Karpas-422 (cell line): ENCODE data around the gene SMIM26. TPM values are rescaled to one million over a fixed set of nuclear protein-coding genes. Genes with fewer than 3 reads are reported as not detected.

Experiments
- DNase-seq: peaks from one replicate; pipeline ENCODE4 v3.0.0-alpha.2; 2015
- H2AFZ ChIP-seq: fragments of 200-600 bp; sonication (generic); 2 replicates; pipeline ENCODE4 v1.6.1; 2014; ENCODE audit warnings: antibody characterized with exemption, low read length, mixed read lengths
- H3K27ac ChIP-seq: fragments of 200-600 bp; sonication (generic); 2 replicates; pipeline ENCODE4 v1.5.1; 2014; ENCODE audit warnings: mild to moderate bottlenecking, low read length, moderate library complexity
- H3K27me3 ChIP-seq: fragments of 200-600 bp; sonication (generic); 2 replicates; pipeline ENCODE4 v1.6.1; 2014; ENCODE audit warnings: low read length, mixed read lengths
- H3K36me3 ChIP-seq: fragments of 200-600 bp; sonication (generic); 2 replicates; pipeline ENCODE4 v1.6.1; 2014; ENCODE audit warnings: low read length, mixed read lengths; ENCODE audit not compliant: insufficient read depth
- H3K4me1 ChIP-seq: fragments of 200-600 bp; sonication (generic); 2 replicates; pipeline ENCODE4 v1.6.1; 2014; ENCODE audit warnings: mild to moderate bottlenecking, low read length, mixed read lengths
- H3K4me2 ChIP-seq: fragments of 200-600 bp; sonication (generic); 2 replicates; pipeline ENCODE4 v1.6.1; 2014; ENCODE audit warnings: low read length, low read depth, mild to moderate bottlenecking; ENCODE audit not compliant: poor library complexity, severe bottlenecking
- H3K4me3 ChIP-seq: fragments of 200-600 bp; sonication (generic); 2 replicates; pipeline ENCODE4 v1.5.1; 2014; ENCODE audit warnings: mild to moderate bottlenecking, antibody characterized with exemption, low read length, mixed read lengths
- H3K79me2 ChIP-seq: fragments of 200-600 bp; sonication (generic); 2 replicates; pipeline ENCODE4 v1.6.1; 2014; ENCODE audit warnings: mild to moderate bottlenecking, low read length, mixed read lengths
- H3K9ac ChIP-seq: fragments of 200-600 bp; sonication (generic); 2 replicates; pipeline ENCODE4 v1.6.0; 2014; ENCODE audit warnings: low read length
- H3K9me2 ChIP-seq: fragments of 200-600 bp; sonication (generic), shearing (Covaris generic); replicated peaks from 2 replicates; pipeline ENCODE4 v1.6.0; 2014; ENCODE audit warnings: mild to moderate bottlenecking, low read length, moderate library complexity; ENCODE audit not compliant: insufficient read depth
- H3K9me3 ChIP-seq: fragments of 300-700, 200-600 bp; sonication (generic); 2 replicates; pipeline ENCODE4 v1.6.1; 2014; ENCODE audit warnings: low read length, mixed read lengths
- H4K20me1 ChIP-seq: fragments of 200-600 bp; sonication (generic); 2 replicates; pipeline ENCODE4 v1.6.1; 2014; ENCODE audit warnings: mild to moderate bottlenecking, antibody characterized with exemption, low read length, low read depth; ENCODE audit not compliant: insufficient read depth
- small RNA-seq: library from RNA; depleted of rRNA; stranded (forward); fragments of <200 nt; gene quantifications from one replicate; pipeline ENCODE3, GENCODE V24; 2014
- total RNA-seq: library from RNA; depleted of rRNA; stranded (reverse); fragments of >200 nt; shearing (Covaris generic); gene quantifications from 2 replicates; pipeline ENCODE4 v1.2.3, GENCODE V29; 2014; ENCODE audit warnings: low replicate concordance; rRNA removed

SMIM26 gene
- total RNA-seq, 1 experiment from 2014 or later, result 268 TPM

- no peaks in the 10 kb centered on the region for H3K27me3 ChIP-seq
- H2AFZ ChIP-seq, result no peak overlapping the region
- no peaks in the 10 kb centered on the region for H3K9me2 ChIP-seq
- H3K36me3 ChIP-seq, result no peaks in the 10 kb centered on the region; the same call in 1 of the 2 replicates
- no peak overlapping the region for H3K4me2 ChIP-seq
- H3K4me1 ChIP-seq, result peaks cover 2% of the 10 kb centered on the region; the same call in 1 of the 2 replicates
- DNase-seq, result no peak
- H3K79me2 ChIP-seq, result peaks cover 58% of the 10 kb centered on the region
- no peak overlapping the region for H3K9ac ChIP-seq
- no peaks in the 10 kb centered on the region for H3K9me3 ChIP-seq
- H4K20me1 ChIP-seq, result no peaks in the 10 kb centered on the region
- no peak overlapping the region for H3K4me3 ChIP-seq
- no peak overlapping the region for H3K27ac ChIP-seq
Measured at GRCh38 chr20:18615020-18615650, 47.9 kb downstream of the SMIM26 start.

Small RNA genes lying within 50 kb of the gene (small RNA-seq; reads per million reads assigned to genes)
- gene RN7SL638P, result not detected
- not detected for gene RNU6ATAC34P

Other genes with a start within 250 kb of the SMIM26 start
- gene DZANK1, start 100.4 kb upstream of the SMIM26 start, total RNA-seq, result 27.9 and 35.6 TPM in 2 replicates
- 22.0 and 31.7 TPM in 2 replicates for gene POLR3F, start 100.0 kb upstream of the SMIM26 start, total RNA-seq
- 7.9 and 11.2 TPM in 2 replicates for gene RBBP9, start 70.2 kb upstream of the SMIM26 start, total RNA-seq
- 39.3 and 45.4 TPM in 2 replicates for gene SEC23B, start 59.5 kb upstream of the SMIM26 start, total RNA-seq
- gene DTD1, start 20.6 kb downstream of the SMIM26 start, total RNA-seq, result 84.9 and 115 TPM in 2 replicates
- gene SCP2D1, start 246.4 kb downstream of the SMIM26 start, total RNA-seq, result not detected in 2 replicates